Eye (tissue), 1 donor: ENCODE measurements around the gene IFI27L1.

Experiments
- DNase-seq: peaks from one replicate; pipeline ENCODE4 v3.0.0-alpha.2; 2015

The IFI27L1 gene

DNA sequence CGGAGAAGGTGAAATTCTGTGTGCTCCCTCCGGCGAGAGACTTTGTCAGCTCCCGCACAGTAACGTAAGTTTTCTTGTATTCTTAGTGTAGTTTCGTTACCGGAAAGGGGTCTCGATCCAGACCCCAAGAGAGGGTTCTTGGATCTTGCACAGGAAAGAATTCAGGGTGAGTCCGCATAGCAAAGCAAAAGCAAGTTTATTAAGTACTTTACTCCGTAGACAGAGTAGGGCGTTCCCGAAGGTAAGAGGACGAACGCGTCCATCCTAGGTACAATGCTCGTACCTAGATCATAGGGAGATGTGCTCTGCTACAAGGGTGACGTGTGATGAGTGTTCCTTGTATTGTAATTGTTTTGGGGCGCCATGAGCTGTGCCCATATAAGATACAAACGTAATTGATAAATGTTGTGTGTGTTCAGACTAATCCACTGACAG lies 293 bp downstream of the IFI27L1 start:
- no peak for DNase-seq

- no peak for DNase-seq
These were observed 6.8 kb downstream of the IFI27L1 start for GRCh38 chr14:94087891-94088290.

DNA sequence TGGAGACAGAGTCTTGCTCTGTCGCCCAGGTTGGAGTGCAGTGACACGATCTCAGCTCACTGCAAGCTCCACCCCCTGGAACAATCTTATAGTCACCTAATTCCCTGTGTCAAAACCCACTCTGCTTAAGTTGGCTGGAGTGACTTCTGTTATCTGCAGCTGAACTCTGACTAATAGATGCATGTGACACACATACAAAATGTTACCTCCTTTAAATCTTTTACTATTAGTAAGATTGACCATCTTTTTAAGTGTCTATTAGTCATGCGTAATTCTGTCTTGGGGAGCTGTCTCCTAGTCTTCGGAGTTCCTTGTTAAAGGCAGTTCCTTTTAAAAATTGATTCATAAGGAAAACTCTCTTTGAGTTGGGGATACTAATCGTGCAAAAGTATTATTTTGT lies 7.4 kb downstream of the IFI27L1 start:
- DNase-seq, result no peak

DNA sequence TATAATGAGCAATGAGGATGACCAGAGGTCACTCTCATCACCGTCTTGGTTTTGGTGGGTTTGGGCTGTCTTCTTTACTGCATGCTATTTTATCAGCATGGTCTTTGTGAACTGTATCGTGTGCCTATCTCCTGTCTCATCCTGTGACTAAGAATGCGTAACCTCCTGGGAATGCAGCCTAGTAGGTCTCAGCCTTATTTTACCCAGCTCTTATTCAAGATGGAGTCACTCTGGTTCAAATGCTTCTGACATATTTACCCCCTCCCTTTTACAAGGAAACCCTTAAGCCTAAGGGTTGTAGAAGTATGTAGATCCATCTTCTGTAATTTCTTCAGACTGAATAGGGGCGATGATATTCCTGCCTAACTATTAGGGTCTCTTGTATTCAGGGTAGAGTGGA lies 8.4 kb downstream of the IFI27L1 start:
- no peak for DNase-seq

DNA sequence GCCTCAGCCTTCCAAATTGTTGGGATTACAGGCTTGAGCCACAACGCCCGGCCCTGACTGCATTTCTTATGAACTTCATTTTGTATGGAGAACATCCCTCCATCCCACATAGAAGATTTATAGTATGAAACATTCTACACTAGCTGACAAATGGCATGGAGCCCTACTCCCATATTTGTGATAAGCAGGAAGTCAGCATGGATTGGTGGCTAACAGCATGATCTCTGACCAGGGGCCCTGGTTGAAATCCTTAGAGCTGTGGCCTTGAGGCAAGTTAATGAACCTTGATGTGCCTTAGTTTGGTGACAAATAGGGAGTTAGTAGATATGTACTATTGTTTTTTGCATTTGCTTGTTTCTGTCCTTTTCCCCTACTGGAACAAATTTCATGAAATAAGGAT lies 12.3 kb downstream of the IFI27L1 start:
- DNase-seq, result no peak

GRCh38 chr14:94097091-94097490 lies 16.0 kb downstream of the IFI27L1 start:
- no peak for DNase-seq

GRCh38 chr14:94098326-94098992 lies 17.3 kb downstream of the IFI27L1 start:
- no peak for DNase-seq

GRCh38 chr14:94099006-94099405 lies 17.9 kb downstream of the IFI27L1 start:
- DNase-seq, result no peak

GRCh38 chr14:94100847-94101246 lies 19.7 kb downstream of the IFI27L1 start:
- DNase-seq, result no peak

DNA sequence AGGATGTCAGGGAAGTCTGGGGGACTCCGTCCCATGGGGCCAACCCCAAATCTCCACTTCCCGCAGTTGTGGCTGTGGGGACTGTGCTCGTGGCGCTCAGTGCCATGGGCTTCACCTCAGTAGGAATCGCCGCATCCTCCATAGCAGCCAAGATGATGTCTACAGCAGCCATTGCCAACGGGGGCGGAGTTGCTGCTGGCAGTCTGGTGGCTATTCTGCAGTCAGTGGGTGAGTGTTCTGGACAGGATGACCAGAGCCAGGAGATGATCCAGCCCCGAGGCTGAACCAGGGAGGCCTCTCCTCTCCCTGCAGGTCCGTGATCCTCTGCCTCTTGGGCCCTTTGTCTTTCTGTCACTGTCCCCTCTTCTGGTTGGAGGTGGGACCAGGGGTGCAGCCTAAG lies 20.6 kb downstream of the IFI27L1 start:
- no peak for DNase-seq

DNA sequence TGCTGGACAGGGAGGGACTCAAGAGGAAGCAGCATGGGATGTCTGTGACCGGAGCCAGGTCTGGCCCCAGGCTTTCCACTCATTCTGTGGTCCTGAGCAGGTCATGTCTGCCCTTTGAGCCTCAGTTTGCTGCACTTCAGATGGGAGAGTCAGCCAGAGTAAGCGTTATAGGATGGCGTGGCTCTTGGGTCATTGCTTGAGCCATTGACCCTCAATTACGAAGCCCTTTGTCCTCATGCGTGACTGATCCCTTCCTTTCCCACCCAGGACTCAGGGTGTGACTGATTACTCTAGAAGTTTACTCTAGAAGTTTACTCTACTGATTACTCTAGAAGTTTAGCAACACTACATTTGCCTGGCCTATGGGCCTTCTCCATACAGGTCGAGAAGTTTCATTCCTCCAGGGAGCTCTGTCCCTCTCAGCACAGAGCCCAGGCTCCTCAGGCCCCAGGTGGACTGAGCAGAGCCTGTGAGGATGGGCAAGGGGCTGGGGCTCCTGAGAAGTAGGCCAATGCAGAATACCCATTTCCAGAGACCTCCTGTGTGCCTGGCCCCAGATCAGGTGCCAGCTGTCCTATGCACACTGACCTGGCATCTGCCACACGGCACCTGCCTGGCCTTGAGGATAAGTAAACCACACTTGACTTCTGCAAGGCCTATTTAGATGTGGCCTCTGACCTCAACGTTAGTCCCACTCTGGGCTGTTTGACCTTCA lies 21.8 kb downstream of the IFI27L1 start:
- DNase-seq, result no peak

DNA sequence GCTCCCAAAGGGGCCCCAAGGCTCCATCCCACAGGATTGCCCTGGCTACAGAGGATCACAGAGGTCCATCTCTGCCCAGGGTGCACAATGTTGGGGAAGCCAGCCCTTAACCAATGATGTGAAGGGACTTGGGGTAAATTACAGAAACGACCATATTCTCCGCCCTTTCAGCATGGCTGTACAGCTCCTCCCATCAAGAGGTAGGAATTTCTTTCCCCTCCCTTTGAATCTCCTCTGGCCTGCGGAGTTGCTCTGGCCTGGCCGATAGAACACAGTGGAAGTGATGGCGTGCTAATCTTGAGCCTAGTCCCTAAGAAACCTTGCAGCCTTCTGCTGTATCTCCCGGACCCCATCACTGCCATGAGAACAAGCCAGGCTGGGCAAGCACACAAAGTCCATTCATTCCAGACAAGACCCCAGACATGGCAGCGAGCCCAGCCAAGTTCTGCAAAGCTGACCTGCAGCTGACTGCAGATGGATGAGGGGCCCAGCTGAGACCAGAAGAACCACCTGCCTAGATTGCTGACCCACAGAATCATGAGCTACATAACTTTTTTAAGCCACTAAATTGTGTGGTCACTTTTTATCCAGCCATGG lies 22.5 kb downstream of the IFI27L1 start:
- DNase-seq, result no peak

DNA sequence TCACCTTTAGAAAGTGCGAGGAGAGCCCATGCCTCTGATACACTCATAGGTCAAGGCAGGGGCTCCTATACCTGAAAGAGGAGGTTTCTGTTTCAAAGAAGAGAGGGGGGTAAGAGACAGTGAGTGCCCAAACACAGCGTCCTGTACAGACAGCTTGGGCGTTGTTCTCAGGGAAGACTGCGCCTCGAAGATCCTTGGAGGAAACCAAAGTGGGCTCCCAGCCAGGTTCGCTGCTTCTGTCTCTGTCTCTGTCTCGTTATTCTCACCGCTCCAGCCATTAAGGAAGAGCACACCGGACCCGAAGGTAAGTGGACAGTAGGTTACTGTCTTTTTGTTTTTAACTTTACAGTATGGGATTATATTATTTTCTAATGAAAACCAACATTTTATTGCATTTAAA lies 23.6 kb downstream of the IFI27L1 start:
- no peak for DNase-seq

GRCh38 chr14:94109915-94110250 lies 28.8 kb downstream of the IFI27L1 start:
- DNase-seq, result no peak

DNA sequence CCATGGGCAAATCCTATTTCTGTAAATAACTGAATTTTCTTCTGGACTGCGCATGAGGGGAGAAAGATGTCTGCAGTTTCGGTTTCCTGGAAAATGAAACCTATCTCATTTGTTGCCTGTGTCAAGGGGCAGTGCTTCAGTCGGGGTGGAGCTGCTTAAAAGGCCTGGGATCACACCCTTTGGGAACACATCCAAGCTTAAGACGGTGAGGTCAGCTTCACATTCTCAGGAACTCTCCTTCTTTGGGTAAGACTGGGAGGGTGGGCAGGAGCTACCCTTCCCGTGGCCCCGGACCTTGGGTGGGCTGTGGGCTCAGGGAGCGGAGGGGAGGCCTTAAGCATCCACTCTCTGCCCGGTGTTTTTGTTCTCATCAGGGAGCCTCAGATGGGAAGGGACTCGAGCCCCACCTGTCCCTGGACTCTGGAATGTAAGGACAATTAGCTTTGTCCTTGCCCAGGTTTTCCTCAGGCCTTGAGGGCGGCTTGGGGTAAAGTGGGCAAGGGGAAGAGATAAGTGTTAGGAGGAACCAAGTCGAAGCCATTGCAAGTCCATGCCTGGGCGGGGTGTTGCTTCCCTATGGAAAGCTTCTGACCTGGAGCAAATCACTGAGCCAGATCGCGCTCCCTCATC lies 29.6 kb downstream of the IFI27L1 start, which contains the start of gene IFI27:
IFI27 (plus strand) TSS at position 185 of the 630 bp plus-strand sequence.
- DNase-seq, result no peak

GRCh38 chr14:94111276-94112095 lies 30.4 kb downstream of the IFI27L1 start:
- no peak for DNase-seq

DNA sequence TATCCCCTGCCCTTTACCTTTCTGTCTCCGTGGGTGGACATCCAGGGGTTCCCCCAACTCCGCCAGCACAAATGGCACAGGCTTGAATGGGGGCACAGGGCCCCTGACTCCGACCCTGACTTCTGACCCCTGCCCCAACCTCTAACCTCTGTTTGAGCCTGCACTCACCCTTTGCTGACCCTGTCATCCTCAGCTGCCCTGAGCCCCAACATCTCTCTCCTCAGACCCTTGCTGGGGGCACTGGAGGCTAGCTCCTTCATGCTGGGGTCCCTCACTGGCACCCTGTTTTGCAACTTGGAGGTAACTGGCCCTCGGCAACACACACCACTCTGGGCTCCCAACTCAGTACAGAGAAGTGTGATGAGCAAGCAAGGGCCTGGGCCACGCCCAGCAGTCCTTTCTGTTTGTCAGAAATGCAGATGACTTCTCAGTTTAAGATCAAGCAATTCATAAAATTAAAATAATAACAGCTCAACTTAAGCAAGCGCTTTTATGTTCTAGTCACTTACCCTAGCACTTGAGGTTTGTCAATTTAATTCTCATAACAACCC lies 31.5 kb downstream of the IFI27L1 start:
- no peak for DNase-seq

GRCh38 chr14:94113073-94113472 lies 32.0 kb downstream of the IFI27L1 start:
- DNase-seq, result no peak

- no peak for DNase-seq
These were observed 32.4 kb downstream of the IFI27L1 start for GRCh38 chr14:94113490-94113889.

- no peak for DNase-seq
These were observed 32.9 kb downstream of the IFI27L1 start for GRCh38 chr14:94113908-94114588.

- DNase-seq, result no peak
These were observed 33.5 kb downstream of the IFI27L1 start for GRCh38 chr14:94114589-94115057.

DNA sequence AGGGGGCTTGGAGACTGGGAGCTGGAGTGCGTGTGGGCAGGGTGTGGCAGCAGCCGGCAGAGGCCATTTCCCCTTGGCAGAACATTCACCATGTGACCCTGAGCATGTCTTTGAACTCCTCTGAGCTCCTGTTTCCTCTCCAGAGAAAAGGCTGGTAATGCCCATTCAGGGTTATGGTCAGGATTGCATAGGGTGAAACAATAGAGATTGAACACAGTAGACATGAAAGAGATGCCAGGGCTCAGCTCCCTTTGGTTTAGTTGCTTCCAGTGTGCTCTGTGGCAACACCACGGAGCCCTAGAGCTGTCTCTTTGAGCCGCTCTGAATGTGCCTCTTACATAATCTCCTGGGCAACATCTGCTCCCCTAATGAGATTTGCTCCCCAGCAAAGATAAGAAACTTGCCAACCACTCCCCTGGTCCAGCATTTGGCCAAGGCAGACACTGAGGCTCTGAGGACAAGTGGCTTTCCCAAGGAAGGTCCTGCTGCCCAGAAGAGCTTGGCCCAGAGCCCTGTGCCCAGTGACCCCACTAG lies 34.0 kb downstream of the IFI27L1 start:
- DNase-seq, result no peak
